GM19043 (cell line): ENCODE data around the gene MILR1.

ENCODE experiments used
- ATAC-seq: cut with Tn5 transposase; IDR thresholded peaks from one replicate; pipeline ENCODE4 v1.9.1; 2021; ENCODE audit warnings: low read depth; ENCODE audit not compliant: unreplicated experiment

The MILR1 gene

DNA sequence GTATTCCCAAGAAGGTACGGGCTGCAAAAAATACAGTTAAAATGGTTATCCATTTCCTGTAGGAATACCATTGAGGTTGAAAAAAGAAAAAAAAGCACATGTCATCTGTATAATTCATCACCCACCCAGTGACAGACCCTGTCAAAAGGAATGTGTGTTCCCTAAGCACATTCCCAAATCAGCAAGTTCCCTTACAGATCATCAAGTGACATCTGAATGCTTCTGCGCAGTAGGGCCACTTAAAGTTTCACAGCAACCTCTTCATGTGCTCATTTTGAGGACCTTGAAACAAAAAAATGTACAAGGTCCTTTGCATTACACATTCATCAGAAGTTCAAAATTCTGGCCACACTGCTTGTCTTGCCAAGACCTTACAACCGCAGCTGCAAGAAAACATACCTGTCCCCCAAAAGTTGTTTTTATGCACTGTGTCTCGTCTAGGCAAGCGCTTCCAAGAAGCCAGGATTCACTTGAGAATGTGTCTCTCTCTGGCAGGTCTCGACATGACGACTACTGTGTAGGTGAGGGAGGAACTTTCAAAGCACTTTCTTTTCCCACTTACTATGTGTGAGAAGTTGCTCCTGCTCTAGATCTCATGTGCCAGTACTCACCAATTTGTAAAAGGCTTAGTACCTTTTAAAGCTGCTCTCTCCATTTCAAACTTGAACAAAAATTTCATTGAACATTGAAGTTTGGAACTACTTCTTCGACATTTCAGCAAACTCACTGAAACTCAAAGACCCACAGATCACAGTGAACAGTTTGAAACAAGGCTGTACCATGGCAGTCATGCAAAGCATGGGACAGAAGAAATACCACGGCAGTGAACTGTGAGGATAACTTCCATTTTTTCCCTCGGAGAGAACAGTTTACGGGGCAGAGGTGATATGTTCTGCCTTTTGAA, 52.2 kb downstream of the MILR1 start:
- no peak for ATAC-seq

GRCh38 chr17:64502021-64502420, 53.1 kb downstream of the MILR1 start:
- ATAC-seq, result no peak

- ATAC-seq, result no peak
Measured at GRCh38 chr17:64502809-64503208, 53.9 kb downstream of the MILR1 start.

GRCh38 chr17:64503341-64503740, 54.4 kb downstream of the MILR1 start:
- ATAC-seq, result no peak

GRCh38 chr17:64503821-64504768, 55.2 kb downstream of the MILR1 start:
- no peak for ATAC-seq

- ATAC-seq, result no peak
Measured at GRCh38 chr17:64504769-64505339, 55.9 kb downstream of the MILR1 start.

GRCh38 chr17:64505340-64506200, 56.7 kb downstream of the MILR1 start:
- ATAC-seq, result no peak

- peak; percentile 52 for ATAC-seq
Measured at GRCh38 chr17:64506201-64506575, 57.3 kb downstream of the MILR1 start, which contains the start of gene DDX5. TSS of gene DDX5 (minus strand) at chr17:64506289. CDS start at chr17:64506119, 170 bp downstream.

DNA sequence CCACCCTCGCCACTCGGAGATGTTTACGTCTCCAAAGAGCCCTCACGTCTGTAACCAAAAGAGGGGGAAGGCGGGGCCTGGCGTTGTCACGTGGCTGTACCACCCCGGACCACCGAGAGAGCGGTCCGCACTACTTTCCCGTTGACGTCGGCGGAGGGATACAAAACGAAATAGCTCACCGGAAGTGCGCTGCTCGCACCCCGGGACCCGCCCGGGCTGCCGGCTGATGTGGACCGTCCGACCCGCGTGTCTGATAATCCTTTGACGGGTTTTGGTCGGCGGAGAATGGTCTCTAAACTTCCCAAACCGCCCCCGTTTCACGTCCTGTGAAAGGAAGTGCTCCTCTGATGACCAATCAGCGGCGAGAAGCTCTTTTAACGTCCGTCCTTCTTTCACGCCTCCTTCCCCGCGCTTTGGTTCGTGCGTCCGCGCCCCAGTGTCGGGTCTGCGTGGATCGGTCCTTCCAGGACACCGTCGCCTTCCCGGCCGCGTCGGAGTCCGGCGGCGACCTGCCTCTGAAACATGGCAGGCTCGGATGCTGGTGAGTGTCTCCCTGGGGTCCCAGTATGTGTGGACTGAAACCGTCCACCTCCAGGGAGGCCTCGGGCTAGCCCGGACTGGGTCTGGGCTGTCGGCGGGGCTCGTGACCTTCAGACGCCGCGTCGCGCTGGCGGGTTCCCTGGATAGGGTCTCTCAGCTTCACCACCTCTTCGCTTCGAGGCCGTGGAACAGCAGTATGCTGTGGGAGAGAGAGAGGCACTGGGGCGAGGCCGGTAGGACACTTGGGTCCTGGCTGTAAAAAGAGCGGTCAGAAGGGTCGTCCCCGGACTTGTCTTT, 57.9 kb downstream of the MILR1 start, which contains the start of gene CEP95:
CEP95 (plus strand) TSS at position 402 of the 837 bp plus-strand sequence; CDS start at position 523, 121 bp downstream.
- ATAC-seq, result peak; percentile 53

GRCh38 chr17:64507413-64507782, 58.5 kb downstream of the MILR1 start:
- ATAC-seq, result peak; percentile 33

DNA sequence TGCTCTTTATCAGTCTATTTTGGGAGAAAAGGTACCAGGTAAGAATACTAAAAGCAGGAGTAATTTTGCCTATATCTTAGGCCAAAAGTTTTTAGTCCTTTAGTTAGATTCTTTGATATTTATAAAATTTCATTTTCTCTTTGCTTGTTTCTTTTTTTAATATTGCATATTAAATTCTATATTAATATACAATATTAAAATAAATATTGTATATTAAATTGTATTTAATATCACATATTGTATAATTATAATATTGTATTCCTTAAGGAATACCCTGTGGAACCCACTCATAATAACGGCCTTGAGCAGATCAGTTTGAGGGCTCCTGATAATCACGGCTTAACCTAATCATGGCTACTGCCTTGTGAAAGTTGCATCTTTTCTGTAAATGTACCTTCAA, 59.8 kb downstream of the MILR1 start:
- ATAC-seq, result no peak

GRCh38 chr17:64509179-64509578, 60.3 kb downstream of the MILR1 start:
- ATAC-seq, result no peak

DNA sequence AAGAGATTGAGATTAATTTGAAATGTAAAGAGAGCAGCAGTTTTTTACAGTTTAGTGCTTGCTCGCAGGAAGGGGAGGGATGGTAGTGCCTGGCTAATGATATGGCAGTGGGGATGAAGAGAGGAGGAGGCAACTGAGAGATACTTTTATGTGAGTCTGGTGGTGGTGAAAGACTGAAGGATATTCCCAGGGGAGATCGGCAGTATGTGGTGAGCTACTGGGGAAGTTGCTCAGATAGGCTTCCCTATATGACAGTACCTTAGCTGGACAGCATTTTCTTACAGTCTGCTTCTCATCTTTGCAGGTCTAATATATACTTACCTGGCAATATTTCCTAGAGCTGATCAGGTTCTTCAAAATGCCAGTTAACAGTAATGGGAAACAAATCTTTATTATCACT, 66.5 kb downstream of the MILR1 start:
- ATAC-seq, result no peak

DNA sequence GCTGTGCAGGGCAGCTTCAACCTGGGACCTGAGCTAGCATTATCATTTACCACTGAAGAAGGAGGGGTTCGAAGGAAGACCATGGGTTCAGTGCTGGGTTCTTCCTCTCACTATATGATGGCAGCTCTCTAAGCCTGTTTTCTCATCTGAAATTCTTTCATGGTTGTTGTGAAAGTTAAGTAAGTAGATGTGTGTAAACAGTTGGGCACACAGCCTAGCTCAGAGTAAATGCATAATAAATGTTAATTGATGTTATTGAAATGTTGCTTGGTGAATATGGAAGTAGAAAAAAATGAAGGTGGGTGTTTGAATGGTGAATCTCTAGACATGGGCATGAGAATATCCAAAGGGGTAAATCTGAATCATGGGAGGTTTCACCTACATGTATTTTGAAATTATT, 66.9 kb downstream of the MILR1 start:
- no peak for ATAC-seq
